Loucy (cell line): ENCODE measurements around the gene RGS11.

ENCODE experiments used
- H2AFZ ChIP-seq: fragments of 200-600 bp; sonication (generic); 2 replicates; pipeline ENCODE4 v1.6.0; 2016; ENCODE audit warnings: antibody characterized with exemption, mild to moderate bottlenecking, low read length, moderate library complexity
- H3F3A ChIP-seq: fragments of 200-600 bp; 2 replicates; pipeline ENCODE4 v1.6.0; 2016; ENCODE audit warnings: antibody characterized with exemption, low read depth, mild to moderate bottlenecking
- H3K27me3 ChIP-seq: fragments of 200-600 bp; sonication (generic); 2 replicates; pipeline ENCODE4 v1.6.1; 2014; ENCODE audit warnings: low read length, mild to moderate bottlenecking; ENCODE audit not compliant: insufficient read depth, poor library complexity, severe bottlenecking
- H3K36me3 ChIP-seq: fragments of 200-600 bp; sonication (generic); 2 replicates; pipeline ENCODE4 v1.6.1; 2016; ENCODE audit warnings: low read length; ENCODE audit not compliant: insufficient read depth
- H3K4me1 ChIP-seq: fragments of 200-600 bp; sonication (generic); 2 replicates; pipeline ENCODE4 v1.5.1; 2014; ENCODE audit warnings: low read length, mild to moderate bottlenecking; ENCODE audit not compliant: insufficient read depth, poor library complexity, severe bottlenecking
- H3K4me2 ChIP-seq: fragments of 200-600 bp; sonication (generic); 2 replicates; pipeline ENCODE4 v1.6.0; 2014; ENCODE audit warnings: antibody characterized with exemption, low read length, low read depth, mild to moderate bottlenecking; ENCODE audit not compliant: poor library complexity, severe bottlenecking
- H3K4me3 ChIP-seq: fragments of 200-600 bp; sonication (generic); 2 replicates; pipeline ENCODE4 v1.5.1; 2014; ENCODE audit warnings: low read length, mild to moderate bottlenecking, mixed read lengths; ENCODE audit not compliant: poor library complexity, severe bottlenecking
- H3K79me2 ChIP-seq: fragments of 200-600 bp; sonication (generic); 2 replicates; pipeline ENCODE4 v1.6.1; 2014; ENCODE audit warnings: low read length; ENCODE audit not compliant: insufficient read depth
- H3K9ac ChIP-seq: fragments of 200-600 bp; sonication (generic); 2 replicates; pipeline ENCODE4 v1.6.0; 2014; ENCODE audit warnings: mild to moderate bottlenecking, low read depth, low read length, moderate library complexity; ENCODE audit not compliant: poor library complexity, severe bottlenecking
- H3K9me2 ChIP-seq: fragments of 200-600 bp; sonication (generic); replicated peaks from 2 replicates; pipeline ENCODE4 v1.6.1; 2016; ENCODE audit warnings: low read depth, low read length, mixed read lengths
- H3K9me3 ChIP-seq: fragments of 200-600 bp; sonication (generic); 2 replicates; pipeline ENCODE4 v1.6.1; 2014; ENCODE audit warnings: mild to moderate bottlenecking, antibody characterized with exemption, low read length, low read depth; ENCODE audit not compliant: insufficient read depth
- H4K20me1 ChIP-seq: fragments of 200-600 bp; sonication (generic); 2 replicates; pipeline ENCODE4 v1.6.0; 2014; ENCODE audit warnings: antibody characterized with exemption, low read length, mild to moderate bottlenecking; ENCODE audit not compliant: insufficient read depth, poor library complexity, severe bottlenecking
- EZH2phosphoT487 ChIP-seq: fragments of 200-600 bp; IDR thresholded peaks from 2 replicates; pipeline ENCODE4 v1.6.1; 2018; ENCODE audit warnings: antibody characterized with exemption, mild to moderate bottlenecking, moderate library complexity, borderline replicate concordance
- TF ChIP-seq, protein P1 (sequence below): fragments of 200-600 bp; sonication (generic); conservative IDR thresholded peaks from 2 replicates; pipeline ENCODE4 v1.5.1; 2014; ENCODE audit warnings: mild to moderate bottlenecking, antibody characterized with exemption, low read length

The RGS11 gene

GRCh38 chr16:301235-301634 is 25.5 kb upstream of the RGS11 start:
- Histone ChIP-seq H3K27me3 (no peaks in the 10 kb centered on the region), H3F3A (no peaks in the 10 kb centered on the region), H4K20me1 (no peaks in the 10 kb centered on the region), H3K9ac (no peak overlapping the region), H3K9me2 (no peaks in the 10 kb centered on the region), H3K4me2 (no peak overlapping the region), H3K9me3 (no peaks in the 10 kb centered on the region), H3K4me1 (no peaks in the 10 kb centered on the region), H3K4me3 (no peak overlapping the region), H3K79me2 (no peaks in the 10 kb centered on the region), H2AFZ (no peak overlapping the region), H3K36me3 (no peaks in the 10 kb centered on the region; the same call in 1 of the 2 replicates)
- TF ChIP-seq EZH2phosphoT487 = no peak
- TF ChIP-seq, protein P1, sequence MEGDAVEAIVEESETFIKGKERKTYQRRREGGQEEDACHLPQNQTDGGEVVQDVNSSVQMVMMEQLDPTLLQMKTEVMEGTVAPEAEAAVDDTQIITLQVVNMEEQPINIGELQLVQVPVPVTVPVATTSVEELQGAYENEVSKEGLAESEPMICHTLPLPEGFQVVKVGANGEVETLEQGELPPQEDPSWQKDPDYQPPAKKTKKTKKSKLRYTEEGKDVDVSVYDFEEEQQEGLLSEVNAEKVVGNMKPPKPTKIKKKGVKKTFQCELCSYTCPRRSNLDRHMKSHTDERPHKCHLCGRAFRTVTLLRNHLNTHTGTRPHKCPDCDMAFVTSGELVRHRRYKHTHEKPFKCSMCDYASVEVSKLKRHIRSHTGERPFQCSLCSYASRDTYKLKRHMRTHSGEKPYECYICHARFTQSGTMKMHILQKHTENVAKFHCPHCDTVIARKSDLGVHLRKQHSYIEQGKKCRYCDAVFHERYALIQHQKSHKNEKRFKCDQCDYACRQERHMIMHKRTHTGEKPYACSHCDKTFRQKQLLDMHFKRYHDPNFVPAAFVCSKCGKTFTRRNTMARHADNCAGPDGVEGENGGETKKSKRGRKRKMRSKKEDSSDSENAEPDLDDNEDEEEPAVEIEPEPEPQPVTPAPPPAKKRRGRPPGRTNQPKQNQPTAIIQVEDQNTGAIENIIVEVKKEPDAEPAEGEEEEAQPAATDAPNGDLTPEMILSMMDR = no peak

- TF ChIP-seq, protein P1 = no peak
- TF ChIP-seq EZH2phosphoT487 = no peak
- no peak overlapping the region for H3K9ac ChIP-seq
- no peak overlapping the region for H2AFZ ChIP-seq
Measured at GRCh38 chr16:297832-298231, 22.1 kb upstream of the RGS11 start.

GRCh38 chr16:296806-297510 is 21.2 kb upstream of the RGS11 start:
- H3K4me1 ChIP-seq = no peaks in the 10 kb centered on the region
- H3K4me3 ChIP-seq = no peak overlapping the region
- no peak for TF ChIP-seq EZH2phosphoT487
- TF ChIP-seq, protein P1 = no peak
- H2AFZ ChIP-seq = no peak overlapping the region
- H3K36me3 ChIP-seq = no peaks in the 10 kb centered on the region
- H4K20me1 ChIP-seq = no peaks in the 10 kb centered on the region
- no peaks in the 10 kb centered on the region for H3K9me2 ChIP-seq
- no peaks in the 10 kb centered on the region for H3F3A ChIP-seq
- no peaks in the 10 kb centered on the region for H3K27me3 ChIP-seq
- H3K9ac ChIP-seq = no peak overlapping the region
- no peaks in the 10 kb centered on the region for H3K79me2 ChIP-seq
- no peak overlapping the region for H3K4me2 ChIP-seq
- no peaks in the 10 kb centered on the region for H3K9me3 ChIP-seq

More at GRCh38 chr16:297832-298231, 22.1 kb upstream of the RGS11 start:
- Histone ChIP-seq H3F3A (no peaks in the 10 kb centered on the region), H3K9me2 (no peaks in the 10 kb centered on the region), H3K4me3 (no peak overlapping the region), H3K27me3 (no peaks in the 10 kb centered on the region), H3K79me2 (no peaks in the 10 kb centered on the region), H4K20me1 (no peaks in the 10 kb centered on the region), H3K4me2 (no peak overlapping the region), H3K9me3 (no peaks in the 10 kb centered on the region), H3K36me3 (no peaks in the 10 kb centered on the region; the same call in 1 of the 2 replicates), H3K4me1 (no peaks in the 10 kb centered on the region)
